SK-N-SH treated with all-trans-retinoic acid at 6 μM for 48 hours (cell line): ENCODE measurements around the gene CDKN1A.

Experiments used
- ESRRG ChIP-seq: fragments of 250-450 bp; sonication (Bioruptor Pico); IDR thresholded peaks from 2 replicates; pipeline ENCODE4 v1.6.1; 2021; ENCODE audit warnings: mild to moderate bottlenecking
- GLIS3 ChIP-seq: fragments of 250-450 bp; sonication (Bioruptor Pico); IDR thresholded peaks from 2 replicates; pipeline ENCODE4 v1.5.0; 2020; ENCODE audit warnings: mild to moderate bottlenecking, moderate library complexity
- PPARA ChIP-seq: fragments of 250-450 bp; sonication (Bioruptor Pico); IDR thresholded peaks from 2 replicates; pipeline ENCODE4 v1.5.0; 2020; ENCODE audit warnings: mild to moderate bottlenecking, borderline replicate concordance
- SNAI2 ChIP-seq: fragments of 250-450 bp; sonication (Bioruptor Pico); IDR thresholded peaks from 2 replicates; pipeline ENCODE4 v1.5.0; 2020; ENCODE audit warnings: mild to moderate bottlenecking, moderate library complexity
- TCF4 ChIP-seq: fragments of 250-450 bp; sonication (Bioruptor Pico); IDR thresholded peaks from 2 replicates; pipeline ENCODE4 v1.8.0; 2021; ENCODE audit warnings: mild to moderate bottlenecking, moderate library complexity, borderline replicate concordance
- TOX ChIP-seq: fragments of 250-450 bp; sonication (Bioruptor Pico); IDR thresholded peaks from 2 replicates; pipeline ENCODE4 v1.8.0; 2021; ENCODE audit warnings: mild to moderate bottlenecking, moderate library complexity, borderline replicate concordance
- ZFP3 ChIP-seq: fragments of 250-450 bp; sonication (Bioruptor Pico); IDR thresholded peaks from 2 replicates; pipeline ENCODE4 v1.5.0; 2020; ENCODE audit warnings: mild to moderate bottlenecking, moderate library complexity
- ZFP30 ChIP-seq: fragments of 450-650 bp; formaldehyde crosslinking; IDR thresholded peaks from 2 replicates; pipeline ENCODE4 v1.5.0; 2022; ENCODE audit warnings: mild to moderate bottlenecking, moderate library complexity
- ZNF70 ChIP-seq: fragments of 450-650 bp; formaldehyde crosslinking; IDR thresholded peaks from 2 replicates; pipeline ENCODE4 v1.5.0; 2020; ENCODE audit warnings: mild to moderate bottlenecking, moderate library complexity
- TF ChIP-seq, protein P1 (sequence below): fragments of 250-450 bp; sonication (Bioruptor Pico); IDR thresholded peaks from 2 replicates; pipeline ENCODE4 v1.8.0; 2020; ENCODE audit warnings: mild to moderate bottlenecking, moderate library complexity, borderline replicate concordance
- TF ChIP-seq, protein P2 (sequence below): fragments of 250-450 bp; sonication (Bioruptor Pico); IDR thresholded peaks from 2 replicates; pipeline ENCODE4 v1.8.0; 2021; ENCODE audit warnings: low read depth, mild to moderate bottlenecking, moderate library complexity, borderline replicate concordance

DNA sequence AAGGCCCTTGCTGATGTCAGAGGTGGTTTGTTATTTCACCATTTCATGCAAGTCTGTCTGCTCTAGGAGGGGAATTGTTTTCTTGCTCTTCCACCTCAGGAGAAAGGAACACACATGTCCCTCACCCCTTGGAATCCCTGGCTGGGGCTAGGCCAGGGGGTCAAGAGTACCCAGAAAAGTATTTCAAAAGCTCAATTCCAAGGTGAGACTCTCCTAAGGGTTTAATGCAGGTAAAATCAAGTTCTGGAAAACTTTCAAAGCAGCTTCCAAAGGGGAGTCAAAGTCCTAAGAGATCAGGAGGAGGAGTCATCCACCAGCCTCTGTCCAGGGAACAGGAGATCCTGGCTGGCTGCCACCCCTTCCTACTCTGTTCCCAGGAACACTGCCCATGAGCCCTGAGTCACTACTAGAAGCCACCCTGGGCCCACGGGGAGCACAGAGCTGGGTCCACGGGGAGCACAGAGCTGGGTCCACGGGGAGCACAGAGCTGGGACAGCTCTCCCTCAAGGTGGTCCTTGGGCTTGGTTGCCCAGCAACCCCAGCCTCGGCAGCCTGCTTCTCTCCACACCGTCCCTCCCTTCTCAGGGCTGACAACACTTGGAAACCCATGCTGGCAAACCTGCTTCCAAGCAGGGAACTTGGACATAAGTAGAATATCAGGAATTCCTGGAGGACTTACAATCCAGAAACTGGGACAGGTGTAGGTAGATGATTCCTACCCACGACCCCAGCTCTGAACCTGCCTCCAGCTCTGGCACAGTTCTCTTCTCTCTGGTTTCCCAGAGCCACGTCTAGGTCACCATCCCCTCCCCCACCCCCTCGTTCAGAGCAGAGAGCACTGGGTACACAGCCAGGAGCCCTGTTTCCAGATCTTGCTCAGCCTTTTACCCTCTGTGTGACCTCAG lies 35.3 kb upstream of the CDKN1A start:
- TF ChIP-seq TCF4 (CRISPR knock-in tag): no peak
- TF ChIP-seq, protein P1, sequence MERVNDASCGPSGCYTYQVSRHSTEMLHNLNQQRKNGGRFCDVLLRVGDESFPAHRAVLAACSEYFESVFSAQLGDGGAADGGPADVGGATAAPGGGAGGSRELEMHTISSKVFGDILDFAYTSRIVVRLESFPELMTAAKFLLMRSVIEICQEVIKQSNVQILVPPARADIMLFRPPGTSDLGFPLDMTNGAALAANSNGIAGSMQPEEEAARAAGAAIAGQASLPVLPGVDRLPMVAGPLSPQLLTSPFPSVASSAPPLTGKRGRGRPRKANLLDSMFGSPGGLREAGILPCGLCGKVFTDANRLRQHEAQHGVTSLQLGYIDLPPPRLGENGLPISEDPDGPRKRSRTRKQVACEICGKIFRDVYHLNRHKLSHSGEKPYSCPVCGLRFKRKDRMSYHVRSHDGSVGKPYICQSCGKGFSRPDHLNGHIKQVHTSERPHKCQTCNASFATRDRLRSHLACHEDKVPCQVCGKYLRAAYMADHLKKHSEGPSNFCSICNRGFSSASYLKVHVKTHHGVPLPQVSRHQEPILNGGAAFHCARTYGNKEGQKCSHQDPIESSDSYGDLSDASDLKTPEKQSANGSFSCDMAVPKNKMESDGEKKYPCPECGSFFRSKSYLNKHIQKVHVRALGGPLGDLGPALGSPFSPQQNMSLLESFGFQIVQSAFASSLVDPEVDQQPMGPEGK (CRISPR knock-in tag): no peak
- no peak for TF ChIP-seq PPARA
- no peak for TF ChIP-seq TOX (CRISPR knock-in tag)
- TF ChIP-seq ZFP3 (CRISPR knock-in tag): no peak
- no peak for TF ChIP-seq GLIS3 (CRISPR knock-in tag)
- no peak for TF ChIP-seq ZNF70
- no peak for TF ChIP-seq ESRRG
- TF ChIP-seq, protein P2, sequence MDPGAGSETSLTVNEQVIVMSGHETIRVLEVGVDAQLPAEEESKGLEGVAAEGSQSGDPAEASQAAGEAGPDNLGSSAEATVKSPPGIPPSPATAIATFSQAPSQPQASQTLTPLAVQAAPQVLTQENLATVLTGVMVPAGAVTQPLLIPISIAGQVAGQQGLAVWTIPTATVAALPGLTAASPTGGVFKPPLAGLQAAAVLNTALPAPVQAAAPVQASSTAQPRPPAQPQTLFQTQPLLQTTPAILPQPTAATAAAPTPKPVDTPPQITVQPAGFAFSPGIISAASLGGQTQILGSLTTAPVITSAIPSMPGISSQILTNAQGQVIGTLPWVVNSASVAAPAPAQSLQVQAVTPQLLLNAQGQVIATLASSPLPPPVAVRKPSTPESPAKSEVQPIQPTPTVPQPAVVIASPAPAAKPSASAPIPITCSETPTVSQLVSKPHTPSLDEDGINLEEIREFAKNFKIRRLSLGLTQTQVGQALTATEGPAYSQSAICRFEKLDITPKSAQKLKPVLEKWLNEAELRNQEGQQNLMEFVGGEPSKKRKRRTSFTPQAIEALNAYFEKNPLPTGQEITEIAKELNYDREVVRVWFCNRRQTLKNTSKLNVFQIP: no peak
- TF ChIP-seq SNAI2: no peak
- no peak for TF ChIP-seq ZFP30 (CRISPR knock-in tag)
